Measurements from ENCODE around the gene BORCS5.
"Not testable (repeated sequence)": the region's sequence is repeated elsewhere in the genome, so short reads cannot be mapped to it uniquely, and the experiment has no call there.

The BORCS5 gene

GRCh38 chr12:12454315-12454714 is 97.4 kb downstream of the BORCS5 start:
- no peak for DNase-seq (ENCODE audit: extremely low read depth in 1 of 2, low read depth in 1 of 2)

DNA sequence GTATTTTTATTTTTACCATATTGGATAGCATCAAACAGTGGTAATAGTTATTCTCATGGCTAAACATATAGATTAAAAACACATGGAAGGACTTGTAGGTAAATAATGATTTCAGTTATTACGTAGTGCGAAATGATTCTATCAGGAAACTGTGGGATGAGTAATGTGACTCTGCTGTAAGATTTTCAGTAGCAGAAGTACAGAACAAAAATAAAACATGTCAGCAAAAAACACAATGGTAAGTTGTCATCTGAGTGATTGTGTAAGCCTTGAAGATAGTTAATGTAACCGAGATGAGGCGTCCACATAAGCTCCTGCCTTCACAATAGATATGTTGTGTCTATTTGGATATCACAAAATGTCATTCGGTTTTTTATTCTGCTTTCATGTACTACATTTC is 99.8 kb downstream of the BORCS5 start:
- DNase-seq (ENCODE audit: extremely low read depth in 1 of 2, low read depth in 1 of 2): no peak

GRCh38 chr12:12460935-12461922 is 104.4 kb downstream of the BORCS5 start:
- DNase-seq (ENCODE audit: extremely low read depth in 1 of 2, low read depth in 1 of 2): no peak

DNA sequence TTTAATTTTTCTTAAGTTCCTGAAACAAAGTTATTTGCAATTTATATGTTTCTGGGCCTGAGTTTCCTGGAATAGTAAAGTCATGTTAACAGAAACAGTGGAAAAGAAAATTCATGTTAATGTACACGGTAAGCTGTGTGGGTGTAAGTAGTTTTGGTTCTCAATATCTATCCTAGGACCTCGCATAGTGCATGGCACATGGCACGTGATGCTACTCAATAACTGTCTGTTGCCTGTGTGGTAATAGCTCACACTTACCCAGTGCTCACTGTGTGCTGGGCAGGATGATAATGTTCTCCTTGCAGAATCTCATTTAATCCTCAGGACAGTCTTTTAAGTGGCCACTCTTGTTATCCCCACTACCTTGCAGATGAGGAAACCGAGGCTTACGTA is 105.0 kb downstream of the BORCS5 start:
- no peak for DNase-seq (ENCODE audit: extremely low read depth in 1 of 2, low read depth in 1 of 2)

GRCh38 chr12:12465522-12465921 is 108.6 kb downstream of the BORCS5 start:
- DNase-seq (ENCODE audit: extremely low read depth in 1 of 2, low read depth in 1 of 2): no peak

DNA sequence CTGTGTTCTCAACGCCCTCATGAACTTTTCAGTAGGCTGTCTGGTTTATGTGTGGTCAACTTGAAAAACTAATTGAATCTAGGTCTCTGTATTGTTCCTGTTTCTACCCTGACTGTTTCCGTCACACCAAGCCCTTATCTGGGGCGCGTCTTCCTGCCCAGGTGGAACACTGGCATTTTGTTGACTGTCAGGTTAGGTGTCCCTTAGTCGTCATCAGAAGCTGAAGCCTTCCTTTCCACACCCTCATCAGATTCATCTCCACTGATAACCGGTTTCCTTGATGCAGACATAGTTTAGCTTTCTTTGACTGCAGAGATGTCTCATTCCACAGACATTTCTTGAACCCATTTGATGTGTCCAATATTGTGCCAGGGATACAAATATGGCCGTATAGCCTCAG is 109.3 kb downstream of the BORCS5 start:
- peak in 1 of 2 donors; percentile 35 for DNase-seq (ENCODE audit: extremely low read depth in 1 of 2, low read depth in 1 of 2)

- peak in 1 of 2 donors; percentile 24 for DNase-seq (ENCODE audit: extremely low read depth in 1 of 2, low read depth in 1 of 2)
Measured at GRCh38 chr12:12467264-12467663, 110.4 kb downstream of the BORCS5 start.

- no peak for DNase-seq (ENCODE audit: extremely low read depth in 1 of 2, low read depth in 1 of 2)
Measured at GRCh38 chr12:12467688-12468261, 110.9 kb downstream of the BORCS5 start.

GRCh38 chr12:12468575-12468974 is 111.7 kb downstream of the BORCS5 start:
- DNase-seq (ENCODE audit: extremely low read depth in 1 of 2, low read depth in 1 of 2): no peak

DNA sequence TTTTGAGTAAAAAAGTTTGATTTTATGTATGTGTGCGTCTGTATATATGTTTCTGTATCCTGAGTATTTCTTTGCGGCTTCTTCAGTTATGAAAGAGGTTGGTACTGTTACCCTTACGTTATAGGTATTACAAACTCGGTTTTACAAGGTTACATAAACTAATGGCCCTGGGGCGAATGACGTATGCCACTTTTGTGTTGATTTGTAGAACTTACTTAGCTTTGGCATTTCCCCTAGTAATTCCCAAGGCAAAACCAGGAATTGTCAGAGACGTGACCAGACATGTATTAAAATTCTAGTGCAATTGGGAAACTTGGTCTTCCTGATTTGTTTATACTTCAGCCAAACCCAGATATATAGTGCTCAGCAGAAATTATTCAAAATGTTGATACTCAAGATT is 112.5 kb downstream of the BORCS5 start:
- DNase-seq (ENCODE audit: extremely low read depth in 1 of 2, low read depth in 1 of 2): no peak

GRCh38 chr12:12470751-12471306 is 114.0 kb downstream of the BORCS5 start:
- no peak for DNase-seq (ENCODE audit: extremely low read depth in 1 of 2, low read depth in 1 of 2)

DNA sequence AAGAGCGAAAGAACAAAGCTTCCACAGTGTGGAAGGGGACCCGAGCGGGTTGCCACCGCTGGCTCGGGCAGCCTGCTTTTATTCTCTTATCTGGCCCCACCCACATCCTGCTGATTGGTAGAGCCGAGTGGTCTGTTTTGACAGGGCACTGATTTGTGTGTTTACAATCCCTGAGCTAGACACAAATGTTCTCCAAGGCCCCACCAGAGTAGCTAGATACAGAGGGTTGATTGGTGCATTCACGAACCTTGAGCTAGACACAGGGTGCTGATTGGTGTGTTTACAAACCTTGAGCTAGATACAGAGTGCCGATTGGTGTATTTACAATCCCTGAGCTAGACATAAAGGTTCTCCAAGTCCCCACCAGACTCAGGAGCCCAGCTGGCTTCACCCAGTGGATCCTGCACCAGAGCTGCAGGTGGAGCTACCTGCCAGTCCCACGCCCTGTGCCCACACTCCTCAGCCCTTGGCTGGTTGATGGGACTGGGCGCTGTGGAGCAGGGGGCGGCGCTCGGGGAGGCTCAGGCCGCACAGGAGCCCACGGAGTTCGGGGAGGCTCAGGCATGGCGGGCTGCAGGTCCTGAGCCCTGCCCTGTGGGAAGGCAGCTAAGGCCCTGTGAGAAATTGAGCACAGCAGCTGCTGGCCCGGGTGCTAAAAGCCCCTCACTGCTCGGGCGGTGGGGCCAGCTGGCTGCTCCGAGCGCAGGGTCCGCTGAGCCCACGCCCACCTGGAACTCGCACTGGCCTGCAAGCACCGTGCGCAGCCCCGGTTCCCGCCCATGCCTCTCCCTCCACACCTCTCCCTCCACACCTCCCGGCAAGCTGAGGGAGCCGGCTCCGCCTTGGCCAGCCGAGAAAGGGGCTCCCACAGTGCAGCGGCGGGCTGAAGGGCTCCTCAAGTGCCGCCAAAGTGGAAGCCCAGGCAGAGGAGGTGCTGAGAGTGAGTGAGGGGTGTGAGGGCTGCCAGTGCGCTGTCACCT is 115.4 kb downstream of the BORCS5 start:
- DNase-seq (ENCODE audit: extremely low read depth in 1 of 2, low read depth in 1 of 2): not testable (repeated sequence)

DNA sequence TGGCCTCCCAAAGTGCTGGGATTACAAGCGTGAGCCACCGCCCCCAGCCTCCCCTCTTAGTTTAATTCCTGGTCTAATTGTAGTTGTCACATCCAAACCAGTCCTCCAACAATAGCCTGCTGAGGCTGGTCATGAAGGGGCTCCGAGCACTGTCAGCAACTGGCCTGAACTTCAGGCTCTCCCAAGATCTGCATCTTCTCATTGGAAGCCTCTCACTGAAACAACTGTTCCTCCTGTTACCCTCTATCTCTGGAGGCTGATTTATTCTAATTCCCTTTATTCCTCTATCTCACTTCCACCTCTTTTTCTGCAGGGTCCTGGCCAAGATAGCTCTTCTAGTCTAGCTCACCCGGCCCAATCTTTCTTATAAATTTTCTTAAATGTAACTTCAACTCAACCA is 116.3 kb downstream of the BORCS5 start:
- DNase-seq (ENCODE audit: extremely low read depth in 1 of 2, low read depth in 1 of 2): no peak

DNA sequence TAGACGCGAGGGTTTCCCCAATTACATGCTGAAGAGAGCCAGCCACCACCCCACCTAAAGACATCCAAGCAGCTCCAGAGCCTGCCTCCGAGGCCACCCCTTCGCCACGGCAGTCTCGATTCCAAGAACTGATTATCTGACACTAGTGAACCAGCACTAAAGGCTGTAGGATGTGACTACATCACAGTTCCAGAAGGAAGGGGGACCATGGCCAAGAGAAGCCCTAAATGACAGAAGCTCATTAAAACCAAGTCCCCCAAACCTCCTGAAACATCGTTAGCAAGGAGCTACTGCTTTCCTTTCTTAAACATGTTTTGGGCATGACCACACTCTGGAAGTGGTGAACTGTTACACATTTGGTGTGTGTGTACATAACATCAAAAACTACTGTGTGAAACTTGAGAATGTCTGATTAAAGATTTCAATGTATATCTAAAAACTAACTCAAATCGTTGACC is 117.6 kb downstream of the BORCS5 start:
- DNase-seq (ENCODE audit: extremely low read depth in 1 of 2, low read depth in 1 of 2): no peak

DNA sequence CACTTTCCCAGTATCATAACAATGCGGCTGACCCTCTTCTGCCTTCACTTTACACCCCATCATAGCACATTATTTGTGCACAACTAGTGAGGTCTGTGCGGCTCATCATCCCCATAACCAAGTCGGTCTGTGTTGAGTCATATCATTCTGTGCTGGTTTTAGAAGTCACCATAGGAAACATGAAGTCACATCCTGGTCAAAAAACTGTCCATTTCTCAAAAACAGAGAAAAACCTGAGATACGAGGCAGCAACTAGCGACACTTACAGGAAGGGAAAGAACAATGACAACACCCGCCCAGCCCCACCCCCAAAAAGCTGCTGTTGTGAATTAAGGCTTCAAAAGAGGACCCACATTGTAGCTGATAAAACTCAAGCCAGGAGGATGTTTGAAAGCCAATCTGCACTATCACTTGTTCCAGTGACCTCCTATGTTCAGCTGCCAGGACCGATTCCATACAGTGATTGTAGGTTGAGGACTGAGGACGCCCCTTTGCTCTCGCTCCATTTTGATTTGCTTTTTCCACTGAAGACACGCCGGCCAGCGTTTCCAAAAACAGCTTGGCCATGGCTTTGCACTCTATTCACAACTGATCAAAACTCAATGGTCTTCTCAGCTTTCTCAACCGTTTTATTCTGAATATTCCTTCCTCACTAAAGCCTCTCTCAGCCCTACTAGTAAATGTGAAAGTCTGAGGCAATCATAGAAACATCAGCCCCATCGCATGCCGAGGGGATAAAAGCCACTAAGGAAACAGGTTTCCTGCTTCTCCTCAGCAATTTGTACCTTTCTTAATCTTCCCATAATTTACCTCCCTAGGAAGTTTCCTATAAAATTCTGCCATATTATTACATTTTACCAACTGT is 118.3 kb downstream of the BORCS5 start:
- no peak for DNase-seq (ENCODE audit: extremely low read depth in 1 of 2, low read depth in 1 of 2)

- no peak for DNase-seq (ENCODE audit: extremely low read depth in 1 of 2, low read depth in 1 of 2)
Measured at GRCh38 chr12:12476857-12477531, 120.1 kb downstream of the BORCS5 start.

- DNase-seq (ENCODE audit: extremely low read depth in 1 of 2, low read depth in 1 of 2): no peak
Measured at GRCh38 chr12:12477532-12477890, 120.6 kb downstream of the BORCS5 start.

DNA sequence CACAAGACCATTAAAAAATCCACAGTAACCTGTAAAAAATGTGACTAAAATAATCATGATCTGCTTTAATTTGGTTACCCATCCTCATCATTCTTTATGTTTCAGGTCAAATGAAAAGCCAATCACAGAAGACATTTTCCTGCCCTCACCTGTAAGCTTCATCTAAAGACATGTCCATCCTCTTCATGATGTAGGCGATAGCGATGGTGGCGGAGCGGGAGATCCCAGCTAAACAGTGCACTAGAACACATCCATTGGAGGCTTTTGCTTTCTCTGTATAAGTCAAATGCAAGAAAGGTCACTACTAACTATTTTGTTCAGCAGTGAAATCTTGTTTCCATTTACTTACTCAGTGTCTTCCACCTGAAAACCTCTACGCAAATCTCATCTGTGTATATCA is 123.2 kb downstream of the BORCS5 start:
- no peak for DNase-seq (ENCODE audit: extremely low read depth in 1 of 2, low read depth in 1 of 2)

DNA sequence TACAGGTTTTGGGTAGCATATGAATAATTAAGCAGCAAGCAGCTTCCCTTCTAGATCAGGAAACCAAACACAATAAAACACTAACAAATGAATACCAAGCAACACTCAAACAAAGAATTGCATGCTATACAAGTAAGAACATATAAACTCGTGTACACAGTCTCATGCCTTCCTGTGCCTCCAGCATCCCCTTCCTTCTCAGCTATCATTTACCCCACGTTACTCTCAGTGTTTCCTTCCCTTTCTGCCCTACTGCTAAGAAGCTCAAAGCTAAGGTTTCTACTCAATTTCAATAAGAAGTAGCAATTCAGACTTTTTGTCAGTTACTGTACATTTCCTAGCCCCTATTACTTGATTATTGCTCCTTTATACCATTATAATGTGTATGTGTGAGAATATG is 124.8 kb downstream of the BORCS5 start:
- DNase-seq (ENCODE audit: extremely low read depth in 1 of 2, low read depth in 1 of 2): no peak

All from activated CD8-positive, alpha-beta memory T cell treated with anti-CD3 and anti-CD28 coated beads for 1 hour (primary cell).